HL-60 (cell line): ENCODE measurements around the gene CHST3.

Experiments
- DNase-seq, 2 experiments: peaks; one replicate each; pipeline ENCODE4 v3.0.0-alpha.2; 2010 to 2020; ENCODE audit warnings: low read depth in 1 of 2, low spot score in 1 of 2
- H3K27ac ChIP-seq: fragments of 250-450 bp; sonication (Bioruptor Pico); replicated peaks from 2 replicates; pipeline ENCODE4 v1.5.1; 2020; ENCODE audit warnings: mild to moderate bottlenecking, moderate library complexity
- H3K27me3 ChIP-seq: fragments of 250-450 bp; sonication (Bioruptor Pico); 2 replicates; pipeline ENCODE4 v1.5.1; 2021; ENCODE audit warnings: mild to moderate bottlenecking, moderate library complexity; ENCODE audit not compliant: insufficient read depth, poor library complexity, severe bottlenecking
- H3K4me3 ChIP-seq: replicated peaks from 2 replicates; pipeline ENCODE4 v1.5.1; 2011; ENCODE audit warnings: mild to moderate bottlenecking, control low read depth, low read length; ENCODE audit not compliant: insufficient read depth
- CTCF ChIP-seq: IDR thresholded peaks from one replicate; pipeline ENCODE4 v1.5.1; 2011; ENCODE audit warnings: low read length, control low read depth, inconsistent platforms; ENCODE audit not compliant: insufficient read depth
- GABPA ChIP-seq: IDR thresholded peaks from 2 replicates; pipeline ENCODE4 v1.6.1; 2012; ENCODE audit warnings: low read depth
- POLR2AphosphoS5 ChIP-seq: IDR thresholded peaks from 2 replicates; pipeline ENCODE4 v1.6.1; 2012; ENCODE audit warnings: low read depth
- REST ChIP-seq: IDR thresholded peaks from 2 replicates; pipeline ENCODE4 v1.6.1; 2012; ENCODE audit warnings: low read depth; ENCODE audit not compliant: insufficient replicate concordance
- SPI1 ChIP-seq: IDR thresholded peaks from 2 replicates; pipeline ENCODE4 v1.6.1; 2012; ENCODE audit warnings: low read depth, mild to moderate bottlenecking, borderline replicate concordance

CHST3 gene

GRCh38 chr10:71959526-71959925, 4.7 kb upstream of the CHST3 start:
- H3K4me3 ChIP-seq: no peak overlapping the region
- TF ChIP-seq REST (no peak), CTCF (no peak), SPI1 (no peak)
- H3K27ac ChIP-seq: no peak overlapping the region
- H3K27me3 ChIP-seq: peaks cover 19% of the 10 kb centered on the region
- DNase-seq: no peak

GRCh38 chr10:71961831-71962230, 2.4 kb upstream of the CHST3 start:
- no peak for DNase-seq
- TF ChIP-seq CTCF (no peak), POLR2AphosphoS5 (no peak), REST (no peak), SPI1 (no peak), GABPA (no peak)
- H3K27ac ChIP-seq: no peak overlapping the region
- H3K4me3 ChIP-seq: no peak overlapping the region
- H3K27me3 ChIP-seq: peaks cover 31% of the 10 kb centered on the region

GRCh38 chr10:71962901-71963300, 1.3 kb upstream of the CHST3 start:
- Histone ChIP-seq H3K4me3 (no peak overlapping the region), H3K27me3 (peaks cover 31% of the 10 kb centered on the region)

More at GRCh38 chr10:71962901-71963300, 1.3 kb upstream of the CHST3 start:
- DNase-seq: no peak
- no peak for TF ChIP-seq CTCF
- no peak for TF ChIP-seq POLR2AphosphoS5
- no peak for TF ChIP-seq REST
- no peak for TF ChIP-seq GABPA
- no peak for TF ChIP-seq SPI1
- H3K27ac ChIP-seq: no peak overlapping the region
